Smooth muscle cell (in vitro differentiated cells): Measurements from ENCODE around the gene STXBP1. TPM values are rescaled to one million over a fixed set of nuclear protein-coding genes. Genes with fewer than 3 reads are reported as not detected.

Source experiments
- DNase-seq: peaks from one replicate; lab custom pipeline; 2025; ENCODE audit not compliant: unreplicated experiment; lab: John Stamatoyannopoulos, UW
- H2AFZ ChIP-seq: fragments of 200-600 bp; sonication (generic); 2 replicates; pipeline ENCODE4 v1.6.0; 2016; ENCODE audit warnings: antibody characterized with exemption, low read depth, mild to moderate bottlenecking
- H3F3A ChIP-seq: fragments of 200-600 bp; sonication (generic); 2 replicates; pipeline ENCODE4 v1.6.0; 2017; ENCODE audit warnings: antibody characterized with exemption, low read depth
- H3K27ac ChIP-seq: fragments of 200-600 bp; sonication (generic); 2 replicates; pipeline ENCODE4 v1.5.1; 2016; ENCODE audit warnings: low read depth, mild to moderate bottlenecking
- H3K27me3 ChIP-seq: fragments of 200-600 bp; sonication (generic); 2 replicates; pipeline ENCODE4 v1.6.1; 2016; ENCODE audit warnings: low read depth, mild to moderate bottlenecking
- H3K36me3 ChIP-seq: fragments of 200-600 bp; sonication (generic); 2 replicates; pipeline ENCODE4 v1.5.1; 2016; ENCODE audit warnings: low read depth
- H3K4me1 ChIP-seq: fragments of 200-600 bp; sonication (generic); 2 replicates; pipeline ENCODE4 v1.5.1; 2016; ENCODE audit warnings: low read depth
- H3K4me2 ChIP-seq: fragments of 200-600 bp; sonication (generic); 2 replicates; pipeline ENCODE4 v1.6.0; 2016; ENCODE audit warnings: mild to moderate bottlenecking
- H3K4me3 ChIP-seq: fragments of 200-600 bp; sonication (generic); 2 replicates; pipeline ENCODE4 v1.5.1; 2016; ENCODE audit warnings: mild to moderate bottlenecking
- H3K79me2 ChIP-seq: fragments of 200-600 bp; sonication (generic); 2 replicates; pipeline ENCODE4 v1.6.0; 2016; ENCODE audit warnings: low read depth, mild to moderate bottlenecking
- H3K9ac ChIP-seq: fragments of 200-600 bp; sonication (generic); 2 replicates; pipeline ENCODE4 v1.6.0; 2016; ENCODE audit warnings: low read depth
- H3K9me3 ChIP-seq: fragments of 200-600 bp; sonication (generic); replicated peaks from 2 replicates; pipeline ENCODE4 v1.5.1; 2016; ENCODE audit warnings: low read depth
- H4K20me1 ChIP-seq: fragments of 200-600 bp; sonication (generic); 2 replicates; pipeline ENCODE4 v1.6.0; 2016; ENCODE audit warnings: low read depth
- CTCF ChIP-seq: fragments of 200-600 bp; sonication (generic); IDR thresholded peaks from 2 replicates; pipeline ENCODE4 v1.5.1; 2017; ENCODE audit warnings: borderline replicate concordance, mild to moderate bottlenecking, antibody characterized with exemption; ENCODE audit not compliant: insufficient read depth, poor library complexity, severe bottlenecking
- WGBS: methylation state at CpG from one replicate; pipeline ENCODE4 v1.1.7; 2016; ENCODE audit warnings: low lambda C conversion rate; 5-methylcytosine and 5-hydroxymethylcytosine counted together
- polyA plus RNA-seq: library from polyadenylated mRNA; unstranded; fragments of >200 nt; fragmentation: Nextera tagmentation; extraction: Ambion mirVana; gene quantifications from 2 replicates; pipeline ENCODE4 v1.2.1, GENCODE V29; 2016
- total RNA-seq: library from RNA; depleted of rRNA; stranded (reverse); fragments of >200 nt; gene quantifications from 2 replicates; pipeline ENCODE4 v1.2.3, GENCODE V29; 2014

Gene STXBP1
- total and polyA plus RNA-seq, 2 experiments from 2014 or later, result 22.4 to 22.8 TPM

GRCh38 chr9:127567730-127568617 is 44.1 kb upstream of the STXBP1 start:
- no peaks in the 10 kb centered on the region for H3K27me3 ChIP-seq
- no peak for DNase-seq
- H3K9ac ChIP-seq, result peak overlapping the region; percentile 71
- H3K36me3 ChIP-seq, result no peaks in the 10 kb centered on the region
- H3K9me3 ChIP-seq, result no peaks in the 10 kb centered on the region
- H3K4me1 ChIP-seq, result peaks cover 29% of the 10 kb centered on the region
- WGBS, result 5% methylated on average over 19 of the region's 36 CpGs
- H3K4me3 ChIP-seq, result peak overlapping the region; percentile 73
- H3K79me2 ChIP-seq, result peaks cover 58% of the 10 kb centered on the region
- no peak overlapping the region for H2AFZ ChIP-seq
- H3K27ac ChIP-seq, result peak overlapping the region; percentile 75
- TF ChIP-seq CTCF, result no peak
- peaks cover 20% of the 10 kb centered on the region for H3F3A ChIP-seq
- peaks cover 41% of the 10 kb centered on the region for H4K20me1 ChIP-seq
- peak overlapping the region; percentile 92 for H3K4me2 ChIP-seq

DNA sequence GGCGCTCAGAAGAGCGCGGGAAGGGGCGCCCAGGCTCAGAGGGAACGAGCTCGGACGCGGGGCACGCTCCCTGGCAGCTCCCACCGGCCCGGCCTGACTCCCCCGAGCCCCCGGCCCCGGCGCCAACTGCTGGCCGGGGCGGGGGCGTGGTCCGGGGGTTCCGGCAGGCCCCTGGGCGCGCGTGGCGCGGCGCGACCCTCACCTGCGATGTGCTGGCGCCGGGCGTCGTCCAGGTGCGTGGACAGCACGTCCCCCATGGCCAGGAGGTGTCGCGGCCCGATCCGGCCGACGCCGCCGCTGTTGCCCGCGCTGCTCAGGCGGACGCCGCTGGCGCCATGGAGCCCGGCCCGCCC is 43.5 kb upstream of the STXBP1 start:
- Histone ChIP-seq H3K79me2 (peaks cover 52% of the 10 kb centered on the region), H2AFZ (no peak overlapping the region), H3K9ac (peak overlapping the region; percentile 71), H3K4me2 (peak overlapping the region; percentile 92), H3F3A (peaks cover 18% of the 10 kb centered on the region), H4K20me1 (peaks cover 35% of the 10 kb centered on the region), H3K27ac (peak overlapping the region; percentile 75), H3K9me3 (no peaks in the 10 kb centered on the region), H3K4me1 (peaks cover 30% of the 10 kb centered on the region), H3K27me3 (no peaks in the 10 kb centered on the region), H3K36me3 (no peaks in the 10 kb centered on the region), H3K4me3 (peak overlapping the region; percentile 73)
- 0% methylated on average over 2 of the region's 50 CpGs for WGBS
- TF ChIP-seq CTCF, result no peak
- DNase-seq, result no peak

GRCh38 chr9:127568971-127569885 is 42.8 kb upstream of the STXBP1 start:
- Histone ChIP-seq H2AFZ (peak overlapping the region; percentile 41), H3K4me1 (peaks cover 34% of the 10 kb centered on the region), H3F3A (peaks cover 16% of the 10 kb centered on the region), H3K36me3 (no peaks in the 10 kb centered on the region), H3K4me2 (peak overlapping the region; percentile 93), H3K27me3 (no peaks in the 10 kb centered on the region), H4K20me1 (peaks cover 30% of the 10 kb centered on the region), H3K4me3 (peak overlapping the region; percentile 73), H3K27ac (peak overlapping the region; percentile 83), H3K9me3 (no peaks in the 10 kb centered on the region), H3K79me2 (peaks cover 46% of the 10 kb centered on the region), H3K9ac (peak overlapping the region; percentile 88)
- DNase-seq, result peak; percentile 81
- 9% methylated on average over 19 of the region's 78 CpGs for WGBS
- no peak for TF ChIP-seq CTCF
